GM20000 (cell line): Measurements from ENCODE around the gene BRSK2.

Experiments
- DNase-seq: peaks from one replicate; pipeline ENCODE4 v3.0.0; 2012; ENCODE audit warnings: low spot score
- CTCF ChIP-seq: IDR thresholded peaks from 2 replicates; pipeline ENCODE4 v1.5.1; 2012; ENCODE audit warnings: mild to moderate bottlenecking, control low read depth; ENCODE audit errors: extremely low read depth, missing control alignments

BRSK2 gene

GRCh38 chr11:1373536-1374214, 16.1 kb upstream of the BRSK2 start:
- DNase-seq, result no peak
- no peak for TF ChIP-seq CTCF

GRCh38 chr11:1375161-1375954, 14.4 kb upstream of the BRSK2 start:
- DNase-seq, result no peak
- TF ChIP-seq CTCF, result no peak

GRCh38 chr11:1375955-1376258, 13.8 kb upstream of the BRSK2 start:
- no peak for TF ChIP-seq CTCF
- no peak for DNase-seq

- DNase-seq, result no peak
- no peak for TF ChIP-seq CTCF
Observed at GRCh38 chr11:1377231-1377780, 12.4 kb upstream of the BRSK2 start.

GRCh38 chr11:1381793-1382425, 7.8 kb upstream of the BRSK2 start:
- no peak for DNase-seq

GRCh38 chr11:1382429-1382828, 7.3 kb upstream of the BRSK2 start:
- no peak for TF ChIP-seq CTCF
- no peak for DNase-seq

More at GRCh38 chr11:1381793-1382425, 7.8 kb upstream of the BRSK2 start:
- no peak for TF ChIP-seq CTCF
